Left ventricle myocardium superior (tissue), 1 donor: Measurements from ENCODE around the gene RARB. TPM values are rescaled to one million over a fixed set of nuclear protein-coding genes. Genes with fewer than 3 reads are reported as not detected.

ENCODE experiments used
- ATAC-seq: fragments of 200-7000 bp; cut with Tn5 transposase; one replicate; pipeline ENCODE4 v1.9.1; 2020; ENCODE audit warnings: mild to moderate bottlenecking, moderate library complexity
- DNase-seq: peaks from one replicate; pipeline ENCODE4 v3.0.0-alpha.2; 2020
- intact Hi-C: fragments of 100-400 bp; cut with micrococcal nuclease; formaldehyde crosslinking; loops from one replicate; pipeline ENCODE4 v1.11.0; 2022
- total RNA-seq: library from RNA; stranded (reverse); fragmentation: NEBNext Ultra II Directional; extraction: Animal tissue kit (Norgen Biotek cat#: 25700); gene quantifications from one replicate; pipeline ENCODE4 v1.2.1, GENCODE V29; 2021
- donor health status: DM: no; HTN: yes; CAD: no; lungs with severe emphysema.

Gene RARB
- total RNA-seq, 1 donor from 2014 or later: 22.8 TPM

- intact Hi-C loops: no loop called here
- ATAC-seq (peak; percentile 69), DNase-seq (no peak)
Observed at GRCh38 chr3:25527801-25528200, 99.7 kb downstream of the RARB start.

DNA sequence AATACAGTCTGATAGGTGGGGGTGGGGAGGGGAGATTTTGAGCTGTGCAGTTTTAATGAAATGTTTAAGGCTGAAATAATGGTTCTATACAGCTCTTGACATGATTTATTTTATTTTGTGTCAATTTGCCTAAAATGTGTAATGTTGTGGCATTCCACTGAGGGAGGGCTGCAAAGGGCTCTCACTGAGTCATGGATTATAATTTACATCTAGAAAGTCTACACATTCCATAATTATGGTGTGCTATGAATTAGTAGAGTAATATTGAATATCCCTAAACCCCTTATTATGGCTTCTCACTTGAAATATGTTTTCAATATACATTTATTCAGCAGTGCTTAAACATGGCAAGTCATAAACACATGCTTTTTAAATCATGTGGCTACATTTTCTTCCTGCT is 103.9 kb downstream of the RARB start:
- no peak for ATAC-seq
- intact Hi-C loops: no loop called here
- no peak for DNase-seq

DNA sequence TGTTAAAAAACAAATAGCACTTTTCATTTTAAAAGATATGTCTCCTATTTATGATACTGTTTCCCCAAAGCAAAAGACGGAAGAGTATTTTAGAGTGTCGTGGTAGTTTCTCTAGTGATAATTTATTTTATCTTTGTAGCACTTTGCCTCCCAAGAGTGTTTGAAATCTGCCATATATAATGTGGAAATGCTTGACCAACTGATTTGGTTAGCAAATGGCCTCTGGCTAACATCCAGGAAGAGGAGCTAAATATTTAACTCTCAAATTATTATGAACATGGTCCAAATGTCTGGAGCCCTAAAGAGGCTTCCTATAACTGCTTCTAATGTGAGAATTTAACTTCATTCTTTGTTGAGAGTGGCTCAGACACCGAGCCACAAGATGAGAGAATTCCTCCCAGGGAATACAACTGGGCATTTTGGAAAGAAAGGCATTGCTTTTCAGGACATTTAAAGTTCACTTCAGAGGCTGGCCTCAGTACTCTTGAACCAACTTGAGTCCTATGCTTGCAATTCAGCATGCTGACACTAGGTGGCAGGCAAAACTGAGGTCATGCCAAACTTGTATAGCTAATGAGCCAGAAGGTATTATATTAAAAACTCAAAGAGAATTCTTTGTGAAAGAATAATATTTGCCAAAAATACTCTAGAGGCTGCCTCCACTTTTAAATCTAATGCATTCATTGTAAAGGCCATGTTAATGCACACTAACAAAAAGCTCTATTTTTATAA is 104.5 kb downstream of the RARB start:
- intact Hi-C loops: no loop called here
- no peak for DNase-seq
- no peak for ATAC-seq

- no peak for ATAC-seq
Observed at GRCh38 chr3:25533399-25533798, 105.3 kb downstream of the RARB start.

DNA sequence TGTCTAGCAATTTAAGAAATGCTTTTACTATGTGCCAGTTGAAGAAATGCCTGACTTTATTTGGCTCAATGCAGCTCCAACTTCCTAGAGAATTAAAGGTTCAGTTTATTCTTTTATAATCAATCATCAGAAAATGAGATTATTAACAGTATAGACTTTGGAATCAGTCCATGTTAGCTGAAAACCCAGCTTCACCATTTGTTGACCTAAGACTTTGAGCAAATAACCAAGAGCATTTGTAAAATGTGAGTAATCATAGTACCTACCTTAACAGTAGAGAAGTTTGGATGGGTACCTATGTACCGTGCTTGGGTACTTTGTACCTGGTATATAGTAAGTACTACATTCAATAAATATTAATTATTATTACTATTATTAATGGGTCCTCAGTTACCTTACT is 105.9 kb downstream of the RARB start:
- DNase-seq: no peak
- no peak for ATAC-seq
- intact Hi-C loops: no loop called here

More at GRCh38 chr3:25533399-25533798, 105.3 kb downstream of the RARB start:
- DNase-seq: no peak
- intact Hi-C loops: no loop called here

- no peak for DNase-seq
- intact Hi-C loops: no loop called here
- ATAC-seq: peak; percentile 68
Observed at GRCh38 chr3:25536521-25537391, 108.7 kb downstream of the RARB start.

GRCh38 chr3:25537516-25537915 is 109.5 kb downstream of the RARB start:
- DNase-seq (no peak), ATAC-seq (no peak)
- intact Hi-C loops: no loop called here

GRCh38 chr3:25540273-25540672 is 112.2 kb downstream of the RARB start:
- ATAC-seq (peak; percentile 64), DNase-seq (no peak)
- intact Hi-C loops: no loop called here

- ATAC-seq (peak; percentile 17), DNase-seq (no peak)
- intact Hi-C loops: no loop called here
Observed at GRCh38 chr3:25542492-25543039, 114.5 kb downstream of the RARB start.

DNA sequence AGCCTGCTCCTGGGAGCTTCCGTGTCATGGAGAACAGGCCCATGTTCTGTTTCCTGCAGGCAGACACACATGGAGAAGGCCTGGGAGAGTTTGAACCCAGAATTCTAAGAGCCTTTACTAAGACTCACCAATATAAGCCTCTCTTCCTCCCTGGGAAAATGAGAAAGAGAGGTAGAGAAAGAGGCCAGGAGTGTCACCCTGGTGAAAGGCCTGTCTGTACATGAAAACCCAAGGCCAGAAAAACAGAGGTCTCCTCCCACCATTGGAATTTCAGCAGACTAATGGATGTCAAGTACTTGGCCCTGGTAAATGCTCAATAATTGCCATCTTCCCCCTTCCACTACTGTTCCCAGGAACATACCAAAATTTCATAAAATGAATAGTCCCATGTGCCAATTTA is 119.0 kb downstream of the RARB start:
- ATAC-seq: no peak
- intact Hi-C loops: no loop called here
- DNase-seq: no peak

DNA sequence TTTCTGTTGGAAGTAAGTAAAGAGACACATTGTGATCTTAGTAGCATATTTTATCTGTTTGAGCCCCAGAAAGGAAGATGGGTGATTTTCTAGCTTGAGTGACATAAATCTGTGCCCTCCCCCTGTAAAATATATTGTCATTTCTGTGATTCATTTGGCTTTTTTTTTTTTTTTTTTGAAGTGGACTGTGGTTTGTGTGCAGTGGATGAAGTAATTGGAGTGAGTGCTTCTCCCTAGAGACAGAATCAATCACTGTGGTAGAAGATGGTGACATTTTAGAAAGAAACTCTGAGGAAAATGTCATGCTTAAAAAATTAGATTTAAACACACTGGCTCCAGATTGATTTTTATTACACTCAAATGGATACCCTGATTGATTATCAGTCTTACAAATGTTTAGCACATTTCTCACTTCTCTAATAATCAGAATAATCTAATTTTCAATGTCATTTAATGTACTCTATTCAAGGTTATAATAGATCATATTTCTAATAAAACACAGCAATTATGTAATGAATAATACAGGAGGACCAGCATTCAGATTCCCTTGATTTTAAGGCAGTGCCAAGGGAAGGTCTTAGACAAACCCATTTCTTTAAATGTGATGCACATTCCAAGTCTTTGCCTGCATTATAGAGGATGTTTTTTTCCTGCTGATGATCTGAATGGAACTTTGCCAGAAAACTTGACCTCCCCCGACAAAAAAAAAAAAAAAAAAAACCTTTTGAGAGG is 120.0 kb downstream of the RARB start:
- ATAC-seq (no peak), DNase-seq (no peak)
- intact Hi-C loops: no loop called here

GRCh38 chr3:25548836-25549235 is 120.8 kb downstream of the RARB start:
- intact Hi-C loops: no loop called here
- DNase-seq (no peak), ATAC-seq (no peak)

DNA sequence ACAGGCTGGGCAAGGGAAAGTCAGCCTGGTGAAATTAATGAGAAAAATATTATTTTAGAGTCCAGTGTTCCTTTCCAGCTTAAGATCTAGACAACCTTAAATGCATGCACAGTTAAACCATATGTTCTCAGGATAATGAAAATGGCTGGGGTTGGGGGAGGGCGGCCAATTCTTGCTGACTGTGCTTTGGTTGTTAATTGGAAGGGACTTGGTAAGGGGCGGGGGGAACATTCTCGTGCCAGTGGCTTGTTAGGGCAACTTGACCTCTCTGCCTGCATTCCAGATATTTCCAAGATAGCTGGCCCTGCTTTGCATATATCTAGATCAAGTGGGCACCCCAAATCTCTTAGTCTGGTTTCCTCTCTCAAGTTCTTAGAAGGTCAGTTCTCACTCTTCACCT is 124.2 kb downstream of the RARB start:
- intact Hi-C loops: no loop called here
- DNase-seq (no peak), ATAC-seq (no peak)

- no peak for ATAC-seq
Observed at GRCh38 chr3:25554376-25554775, 126.3 kb downstream of the RARB start.

GRCh38 chr3:25555695-25556437 is 127.8 kb downstream of the RARB start:
- intact Hi-C loops: no loop called here
- ATAC-seq (peak; percentile 40), DNase-seq (no peak)

More at GRCh38 chr3:25554376-25554775, 126.3 kb downstream of the RARB start:
- DNase-seq: no peak
- intact Hi-C loops: no loop called here

- ATAC-seq (no peak), DNase-seq (no peak)
- intact Hi-C loops: no loop called here
Observed at GRCh38 chr3:25556447-25556846, 128.4 kb downstream of the RARB start.

DNA sequence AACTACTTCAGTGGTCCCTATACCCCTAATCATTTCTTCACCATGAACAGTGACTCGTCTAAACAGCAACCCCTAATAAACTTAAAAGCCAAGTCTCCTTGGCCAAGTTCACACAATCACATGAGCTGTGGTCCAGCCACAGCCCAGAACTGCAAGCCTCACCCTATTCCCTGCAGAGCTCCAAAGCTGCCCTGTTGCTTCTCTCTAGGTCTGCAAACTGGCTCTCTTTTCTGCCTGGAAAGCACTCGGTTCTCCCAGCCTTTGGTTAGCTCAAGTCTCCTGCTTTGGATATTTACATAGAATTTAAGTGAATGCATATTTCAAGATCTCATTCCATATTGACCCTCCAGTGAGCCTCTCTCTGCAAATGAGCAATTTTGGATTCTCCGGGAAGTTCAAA is 129.6 kb downstream of the RARB start:
- ATAC-seq (peak; percentile 69), DNase-seq (no peak)
- intact Hi-C loops: no loop called here

- DNase-seq (no peak), ATAC-seq (peak; percentile 53)
- intact Hi-C loops: no loop called here
Observed at GRCh38 chr3:25558121-25558520, 130.1 kb downstream of the RARB start.

- ATAC-seq (no peak), DNase-seq (no peak)
- intact Hi-C loops: no loop called here
Observed at GRCh38 chr3:25558796-25559195, 130.7 kb downstream of the RARB start.
